OCI-LY3 (cell line): Measurements from ENCODE around the gene RTL10.

Experiments
- H2AFZ ChIP-seq: fragments of 200-600, 300-600 bp; shearing (Covaris generic); 2 replicates; pipeline ENCODE4 v1.6.0; 2014; ENCODE audit warnings: antibody characterized with exemption, low read depth, low read length
- H3K27ac ChIP-seq: fragments of 200-600, 300-600 bp; sonication (generic); 2 replicates; pipeline ENCODE4 v1.5.1; 2014; ENCODE audit warnings: mild to moderate bottlenecking, low read length, moderate library complexity, mixed read lengths
- H3K27me3 ChIP-seq: fragments of 200-600, 300-600 bp; sonication (generic); 2 replicates; pipeline ENCODE4 v1.6.1; 2014; ENCODE audit warnings: low read depth, low read length, mixed read lengths
- H3K36me3 ChIP-seq: fragments of 200-600, 300-600 bp; sonication (generic); replicated peaks from 2 replicates; pipeline ENCODE3; 2014; ENCODE audit warnings: low read depth, low read length, mixed read lengths
- H3K4me1 ChIP-seq: fragments of 300-600, 200-600 bp; sonication (generic); 2 replicates; pipeline ENCODE4 v1.6.1; 2014; ENCODE audit warnings: low read length, mixed read lengths
- H3K4me2 ChIP-seq: fragments of 200-600, 300-600 bp; sonication (generic); 2 replicates; pipeline ENCODE4 v1.6.1; 2014; ENCODE audit warnings: low read length, mixed read lengths
- H3K4me3 ChIP-seq: fragments of 300-600, 200-600 bp; sonication (generic); 2 replicates; pipeline ENCODE4 v1.5.1; 2014; ENCODE audit warnings: antibody characterized with exemption, mild to moderate bottlenecking, low read length, moderate library complexity
- H3K79me2 ChIP-seq: fragments of 300-600, 200-600 bp; shearing (Covaris generic); 2 replicates; pipeline ENCODE4 v1.6.1; 2014; ENCODE audit warnings: mild to moderate bottlenecking, low read length, mixed read lengths
- H3K9ac ChIP-seq: fragments of 300-600, 200-600 bp; shearing (Covaris generic); 2 replicates; pipeline ENCODE4 v1.6.0; 2014; ENCODE audit warnings: mild to moderate bottlenecking, low read length, moderate library complexity
- H3K9me3 ChIP-seq: fragments of 200-600, 300-600 bp; shearing (Covaris generic); 2 replicates; pipeline ENCODE4 v1.6.1; 2014; ENCODE audit warnings: low read length, mixed read lengths; ENCODE audit not compliant: insufficient read depth
- H4K20me1 ChIP-seq: fragments of 200-600, 300-600 bp; sonication (generic); 2 replicates; pipeline ENCODE4 v1.6.1; 2016; ENCODE audit warnings: low read length, mixed read lengths; ENCODE audit not compliant: insufficient read depth
- CTCF ChIP-seq: fragments of 200-600, 300-600 bp; sonication (generic); IDR thresholded peaks from 2 replicates; pipeline ENCODE4 v1.5.1; 2014; ENCODE audit warnings: antibody characterized with exemption, low read length, low read depth
- EZH2phosphoT487 ChIP-seq: fragments of 200-600 bp; shearing (Covaris generic); IDR thresholded peaks from 2 replicates; pipeline ENCODE4 v1.6.1; 2018; ENCODE audit warnings: antibody characterized with exemption, mixed run types, low read depth

RTL10 gene

GRCh38 chr22:19903031-19903430 is 48.4 kb upstream of the RTL10 start:
- Histone ChIP-seq H3K4me3 (no peak overlapping the region), H3K9ac (no peak overlapping the region), H3K4me2 (no peak overlapping the region), H3K36me3 (no peaks in the 10 kb centered on the region), H3K27ac (no peak overlapping the region), H3K9me3 (no peaks in the 10 kb centered on the region), H3K27me3 (no peaks in the 10 kb centered on the region), H3K79me2 (no peaks in the 10 kb centered on the region), H2AFZ (no peak overlapping the region), H3K4me1 (no peaks in the 10 kb centered on the region), H4K20me1 (no peaks in the 10 kb centered on the region)
- TF ChIP-seq CTCF, result no peak
- TF ChIP-seq EZH2phosphoT487, result no peak

- no peaks in the 10 kb centered on the region for H3K79me2 ChIP-seq
- H3K4me1 ChIP-seq, result no peaks in the 10 kb centered on the region
- no peaks in the 10 kb centered on the region for H3K9me3 ChIP-seq
- no peak overlapping the region for H3K4me2 ChIP-seq
- no peak overlapping the region for H3K9ac ChIP-seq
- H4K20me1 ChIP-seq, result no peaks in the 10 kb centered on the region
- H3K27ac ChIP-seq, result no peak overlapping the region
- H2AFZ ChIP-seq, result no peak overlapping the region
- no peak for TF ChIP-seq CTCF
- no peak for TF ChIP-seq EZH2phosphoT487
- no peaks in the 10 kb centered on the region for H3K27me3 ChIP-seq
- H3K4me3 ChIP-seq, result no peak overlapping the region
- H3K36me3 ChIP-seq, result no peaks in the 10 kb centered on the region
Observed at GRCh38 chr22:19902245-19902715, 47.6 kb upstream of the RTL10 start.

GRCh38 chr22:19901577-19902244 is 47.0 kb upstream of the RTL10 start:
- Histone ChIP-seq H3K79me2 (no peaks in the 10 kb centered on the region), H3K27ac (no peak overlapping the region), H3K9me3 (no peaks in the 10 kb centered on the region), H3K4me1 (no peaks in the 10 kb centered on the region), H3K4me2 (no peak overlapping the region), H3K9ac (no peak overlapping the region), H2AFZ (no peak overlapping the region), H3K4me3 (no peak overlapping the region), H3K27me3 (no peaks in the 10 kb centered on the region), H4K20me1 (no peaks in the 10 kb centered on the region), H3K36me3 (no peaks in the 10 kb centered on the region)
- TF ChIP-seq EZH2phosphoT487 (no peak), CTCF (no peak)

- Histone ChIP-seq H4K20me1 (no peaks in the 10 kb centered on the region), H3K4me1 (no peaks in the 10 kb centered on the region), H3K9ac (no peak overlapping the region), H3K4me3 (no peak overlapping the region), H3K27ac (no peak overlapping the region), H3K36me3 (no peaks in the 10 kb centered on the region), H3K79me2 (no peaks in the 10 kb centered on the region), H3K27me3 (no peaks in the 10 kb centered on the region), H3K4me2 (no peak overlapping the region), H2AFZ (no peak overlapping the region), H3K9me3 (no peaks in the 10 kb centered on the region)
- TF ChIP-seq CTCF (no peak), EZH2phosphoT487 (no peak)
Observed at GRCh38 chr22:19900707-19901436, 46.2 kb upstream of the RTL10 start.
